ENCODE data around the gene AVEN.
"Not testable (repeated sequence)": the region's sequence is repeated elsewhere in the genome, so short reads cannot be mapped to it uniquely, and the experiment has no call there.

The AVEN gene

GRCh38 chr15:34038023-34038870 is 757 bp downstream of the AVEN start:
- peak; percentile 64 for DNase-seq

DNA sequence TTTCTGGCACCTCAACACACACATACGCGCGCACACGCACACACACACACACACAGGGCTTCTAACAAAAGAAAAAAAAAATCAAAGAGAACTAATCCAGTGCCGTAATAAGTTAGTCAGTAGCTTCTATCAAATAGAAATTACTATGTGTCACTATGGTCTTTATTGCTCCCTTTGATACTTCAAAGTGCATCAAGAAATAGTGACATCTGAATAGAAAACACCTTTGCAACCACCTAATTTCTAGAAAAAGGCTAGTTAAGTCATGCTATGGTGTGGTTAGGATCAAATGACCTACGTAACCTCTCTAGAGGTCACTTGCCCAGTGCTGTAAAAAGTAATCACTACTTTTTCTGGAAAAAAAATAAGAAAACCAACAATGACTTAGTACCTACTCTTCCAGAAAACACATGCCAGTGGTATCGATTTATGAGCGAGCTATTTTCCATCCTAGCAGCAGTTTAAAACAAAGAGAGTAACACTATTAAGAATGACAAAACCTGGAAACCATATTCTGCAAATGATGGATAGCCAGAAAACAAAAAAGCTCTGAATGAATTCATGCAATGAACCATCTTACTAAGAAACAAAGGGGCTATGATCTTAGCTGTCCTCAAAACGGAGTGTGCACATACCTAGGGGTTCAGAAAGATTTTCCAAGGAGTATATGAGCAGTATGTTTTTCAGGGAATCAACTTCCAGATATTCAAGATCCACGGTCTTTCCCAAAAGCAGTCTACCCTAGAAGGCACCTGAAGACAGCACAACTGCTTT is 6.8 kb downstream of the AVEN start:
- DNase-seq, result no peak

GRCh38 chr15:34027606-34028005 is 11.4 kb downstream of the AVEN start:
- no peak for DNase-seq

DNA sequence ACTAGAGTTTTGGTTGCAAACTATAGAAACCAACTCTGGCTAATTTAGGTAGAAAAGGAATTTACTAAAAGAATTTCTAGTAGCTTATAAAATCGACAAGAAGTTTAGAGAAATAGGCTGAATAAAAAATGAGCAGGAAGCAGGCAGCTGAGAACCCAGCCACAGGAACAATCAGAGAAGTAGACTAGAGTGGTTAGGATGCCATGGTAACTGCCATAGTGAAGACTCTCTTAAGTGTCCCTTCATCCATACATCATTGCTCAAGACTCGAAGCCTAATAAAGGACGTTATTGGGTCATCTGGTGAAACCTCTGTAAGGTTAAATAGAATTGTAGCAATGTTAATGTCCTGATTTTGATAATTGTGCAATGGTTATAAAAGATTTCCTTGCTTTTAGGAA is 13.8 kb downstream of the AVEN start:
- no peak for DNase-seq

GRCh38 chr15:34023907-34024306 is 15.1 kb downstream of the AVEN start:
- no peak for DNase-seq

- DNase-seq, result no peak
Measured at GRCh38 chr15:34019369-34019990, 19.5 kb downstream of the AVEN start.

GRCh38 chr15:34018738-34019137 is 20.3 kb downstream of the AVEN start:
- not testable (repeated sequence) for DNase-seq

- DNase-seq, result no peak
Measured at GRCh38 chr15:34018021-34018645, 20.9 kb downstream of the AVEN start.

DNA sequence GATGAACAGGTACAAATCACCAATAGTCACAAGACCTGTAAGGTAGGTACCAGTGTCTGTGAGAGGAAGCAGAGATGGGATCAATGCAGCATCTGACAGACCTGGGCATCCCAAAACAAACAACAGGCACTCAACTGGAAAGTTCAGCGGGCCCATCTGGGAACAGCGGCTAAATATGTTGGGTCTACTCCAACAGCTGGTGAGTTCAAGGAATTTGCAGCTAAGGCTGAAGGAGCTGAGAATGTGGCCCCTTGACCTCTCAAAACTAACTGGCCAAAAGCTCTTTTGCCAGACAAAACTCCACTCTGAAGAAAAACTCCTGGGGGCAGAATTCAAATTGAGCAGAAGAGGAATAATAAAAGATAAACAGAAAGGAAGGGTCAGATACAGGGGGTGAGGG is 24.4 kb downstream of the AVEN start:
- no peak for DNase-seq

DNA sequence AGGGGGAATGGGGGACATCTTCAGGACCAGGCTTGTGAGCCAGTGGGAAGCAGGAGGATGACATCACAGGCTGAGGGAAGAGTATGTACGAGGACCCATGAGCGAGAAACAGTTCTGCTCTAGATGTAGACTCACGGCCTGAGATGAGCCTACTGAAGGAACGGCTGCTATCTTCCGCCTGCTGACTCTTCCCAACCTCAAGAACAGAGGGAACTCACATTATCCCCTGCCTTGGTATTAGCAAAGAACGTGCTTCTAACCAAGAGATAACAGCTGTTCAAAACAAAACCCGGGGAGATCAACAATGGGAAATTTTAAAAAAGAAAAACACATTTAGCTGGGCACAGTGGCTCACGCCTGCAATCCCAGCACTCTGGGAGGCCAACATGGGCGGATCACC is 25.3 kb downstream of the AVEN start:
- DNase-seq, result no peak

DNA sequence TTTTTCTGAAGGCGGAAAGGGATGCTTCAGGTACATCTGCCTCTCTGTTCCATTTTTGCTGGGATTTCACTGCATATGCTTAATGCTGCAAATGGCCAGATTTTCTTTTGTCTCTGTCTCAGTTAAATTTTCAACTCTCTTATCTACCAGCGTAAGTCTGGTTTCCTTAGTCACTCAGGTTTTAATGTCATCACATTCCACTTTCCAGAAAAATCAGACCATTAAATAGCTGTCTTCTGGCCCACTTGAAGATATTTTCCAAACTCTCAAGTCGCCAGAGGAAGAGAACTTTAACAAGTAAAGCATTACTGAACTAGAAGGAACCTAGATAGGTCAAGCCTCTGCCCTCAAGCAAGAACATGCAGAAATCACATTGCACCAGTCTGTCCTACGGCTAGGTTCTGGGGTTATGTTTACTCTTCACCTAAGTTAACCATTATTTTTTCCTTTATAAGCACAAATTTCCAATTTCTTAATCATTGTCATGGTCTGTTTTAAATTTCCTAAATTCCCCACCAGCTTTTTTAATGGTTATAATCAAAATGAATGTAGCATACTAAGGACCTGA is 26.5 kb downstream of the AVEN start:
- DNase-seq, result no peak

- DNase-seq, result no peak
Measured at GRCh38 chr15:34011481-34011880, 27.5 kb downstream of the AVEN start.

DNA sequence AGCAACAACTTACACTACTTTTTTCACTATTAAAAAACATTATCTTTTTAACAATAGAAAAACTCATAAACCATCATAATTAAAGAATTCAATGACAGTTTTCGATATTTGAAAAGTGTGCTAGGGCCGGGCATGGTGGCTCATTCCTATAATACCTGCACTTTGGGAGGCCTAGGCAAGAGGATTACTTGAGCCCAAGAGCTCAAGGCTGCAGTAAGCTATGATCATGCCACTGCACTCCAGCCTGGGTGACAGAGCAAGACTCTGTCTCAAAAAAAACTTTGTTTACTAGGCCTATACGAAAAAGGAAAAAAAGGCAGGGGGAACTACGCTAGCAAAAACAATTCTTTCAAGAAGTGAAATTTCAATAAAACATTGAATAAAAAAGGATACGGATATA is 28.1 kb downstream of the AVEN start:
- DNase-seq, result no peak

DNA sequence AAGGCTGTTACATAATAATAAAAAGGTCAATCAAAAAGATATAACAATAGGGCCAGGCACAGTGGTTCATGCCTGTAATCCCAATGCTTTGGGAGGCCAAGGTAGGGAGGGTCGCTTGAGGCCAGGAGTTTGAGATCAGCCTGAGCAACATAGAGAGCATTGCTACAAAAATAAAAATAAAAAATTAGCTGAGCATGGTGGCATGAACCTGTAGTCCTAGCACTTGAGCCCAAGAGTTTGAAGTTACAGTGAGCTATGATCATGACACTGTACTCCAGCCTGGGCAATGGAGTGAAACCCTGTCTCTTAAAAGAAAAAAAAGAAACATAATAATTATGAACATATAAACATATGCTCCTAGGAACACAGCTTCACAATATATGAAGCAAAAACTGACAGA is 29.3 kb downstream of the AVEN start:
- no peak for DNase-seq

GRCh38 chr15:34006381-34006780 is 32.6 kb downstream of the AVEN start:
- DNase-seq, result no peak

- no peak for DNase-seq
Measured at GRCh38 chr15:34001536-34001935, 37.5 kb downstream of the AVEN start.

GRCh38 chr15:33995666-33996065 is 43.3 kb downstream of the AVEN start:
- not testable (repeated sequence) for DNase-seq

GRCh38 chr15:33994005-33994615 is 44.9 kb downstream of the AVEN start:
- DNase-seq, result peak; percentile 6

GRCh38 chr15:33988384-33988783 is 50.6 kb downstream of the AVEN start:
- no peak for DNase-seq

- DNase-seq, result no peak
Measured at GRCh38 chr15:33987444-33987843, 51.6 kb downstream of the AVEN start.

- no peak for DNase-seq
Measured at GRCh38 chr15:33985751-33986150, 53.3 kb downstream of the AVEN start.

DNA sequence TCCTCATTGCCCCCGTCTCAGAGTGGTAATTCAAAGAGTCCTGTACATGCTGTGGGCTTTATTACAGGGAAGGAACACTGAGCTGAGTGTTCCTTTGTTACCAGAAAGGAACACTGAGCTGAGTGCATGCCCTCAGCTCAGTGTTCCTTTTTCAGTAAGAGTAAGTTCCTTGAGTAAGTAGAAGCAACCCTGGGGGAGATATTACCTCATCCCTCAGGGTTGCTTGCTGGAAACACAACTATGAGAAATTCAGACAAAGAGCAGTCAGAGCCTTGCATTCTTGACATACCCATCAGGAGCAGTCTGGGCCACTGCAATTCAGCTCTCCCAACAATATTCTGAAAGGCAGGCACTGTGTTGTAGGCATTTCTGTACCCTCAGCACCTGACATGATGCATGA is 53.7 kb downstream of the AVEN start:
- DNase-seq, result no peak

- no peak for DNase-seq
Measured at GRCh38 chr15:33982516-33982915, 56.5 kb downstream of the AVEN start.
